Uterus (tissue), 4 donors: ENCODE measurements around the gene TEX10. TPM values are rescaled to one million over a fixed set of nuclear protein-coding genes. Genes with fewer than 3 reads are reported as not detected.

Source experiments
- DNase-seq, 2 donors: peaks; one replicate each; pipeline ENCODE4 v3.0.0-alpha.2; 2019 to 2020
- H3K27ac ChIP-seq, 2 donors: fragments of 200-600 bp; sonication (generic); 1 replicate in 1 of 2; 2 replicates in 1 of 2; pipeline ENCODE4 v1.5.1; 2016 to 2018
- H3K27me3 ChIP-seq, 2 donors: fragments of 200-600 bp; sonication (generic); one replicate each; pipeline ENCODE4 v1.5.1; 2018 to 2019; ENCODE audit warnings: control low read depth in 1 of 2
- H3K36me3 ChIP-seq, 2 donors: fragments of 200-600 bp; sonication (generic); one replicate each; pipeline ENCODE4 v1.5.1; 2019; ENCODE audit warnings: control low read depth in 1 of 2
- H3K4me1 ChIP-seq, 2 donors: fragments of 200-600 bp; sonication (generic); one replicate each; pipeline ENCODE4 v1.5.1; 2018 to 2019; ENCODE audit warnings: control low read depth in 1 of 2
- H3K4me3 ChIP-seq, 2 donors: fragments of 200-600 bp; sonication (generic); 1 replicate in 1 of 2; 2 replicates in 1 of 2; pipeline ENCODE4 v1.5.1; 2018 to 2019; ENCODE audit warnings: mild to moderate bottlenecking in 1 of 2
- H3K9me3 ChIP-seq, 2 donors: fragments of 200-600 bp; sonication (generic); one replicate each; pipeline ENCODE4 v1.5.1; 2019; ENCODE audit warnings: control low read depth in 1 of 2
- CTCF ChIP-seq, 4 experiments: fragments of 200-600 bp in 2 of 4; fragments of 450-650 bp in 2 of 4; sonication (generic) in 2 of 4; IDR thresholded peaks; one replicate each; pipeline ENCODE4 v1.5.1; 2016 to 2019; ENCODE audit warnings: antibody characterized with exemption in 4 of 4, mild to moderate bottlenecking in 2 of 4, moderate library complexity in 1 of 4
- POLR2A ChIP-seq, 2 donors: fragments of 450-650 bp; IDR thresholded peaks; one replicate each; pipeline ENCODE4 v1.6.1; 2016; ENCODE audit warnings: antibody characterized with exemption in 2 of 2, mild to moderate bottlenecking in 1 of 2, moderate library complexity in 1 of 2
- intact Hi-C: fragments of 100-400 bp; cut with DNase I; formaldehyde crosslinking; loops from one replicate; pipeline ENCODE4 v1.15.1; 2023; ENCODE audit warnings: low total_unique reads
- total RNA-seq, 4 donors: library from RNA; depleted of rRNA in 3 of 4; stranded (reverse); fragments of >200 nt in 3 of 4; gene quantifications; one replicate each; pipeline versions ENCODE4 v1.1.0 to v1.2.4, GENCODE V29; 2014 to 2023
- donor health status: DM: yes; HTN: yes; CAD: no.

TEX10 gene
- total RNA-seq, 4 donors from 2014 or later, result 17.9 to 48.0 (median 21.2) TPM

DNA sequence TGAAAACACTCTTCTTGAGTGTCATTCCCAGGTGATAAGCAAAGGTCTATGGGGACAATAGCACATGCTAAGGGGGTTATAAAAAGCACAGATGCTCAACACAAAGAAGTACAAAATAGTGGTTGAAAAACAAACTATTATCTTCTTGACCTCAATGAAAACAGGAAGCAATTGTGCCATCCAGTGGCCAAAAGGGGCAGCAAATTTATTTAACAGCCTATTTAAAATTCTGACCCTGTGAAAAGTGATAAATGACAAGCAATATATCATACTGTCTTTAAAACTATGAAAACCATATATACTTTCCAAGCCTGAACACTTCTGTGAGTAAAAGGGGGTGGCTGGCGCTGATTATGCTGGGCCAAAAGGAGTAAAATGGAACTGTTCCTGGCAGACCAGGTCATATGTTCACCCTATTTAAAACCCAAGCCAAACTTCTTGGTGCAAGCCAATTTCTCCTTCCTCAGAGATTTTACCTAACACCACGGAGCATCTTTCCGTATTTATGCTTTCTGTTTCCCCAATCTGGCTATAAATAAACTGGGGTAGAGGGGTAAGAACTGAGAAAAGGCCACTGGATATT lies 29.7 kb downstream of the TEX10 start:
- H3K9me3 ChIP-seq, result no peaks in the 10 kb centered on the region
- H3K4me3 ChIP-seq, result no peak overlapping the region
- H3K36me3 ChIP-seq, result no peaks in the 10 kb centered on the region
- intact Hi-C loops, result no loop called here
- no peak overlapping the region for H3K27ac ChIP-seq
- H3K4me1 ChIP-seq, result no peaks in the 10 kb centered on the region
- peak in 1 of 2 donors; percentile 21 for DNase-seq
- TF ChIP-seq CTCF (IDR thresholded peaks at IDR 0.05) (peak; percentile 34 to 56 (median 44)), POLR2A (IDR thresholded peaks at IDR 0.05) (no peak)
- no peaks in the 10 kb centered on the region for H3K27me3 ChIP-seq

GRCh38 chr9:100317706-100318105 lies 35.0 kb downstream of the TEX10 start:
- TF ChIP-seq CTCF (IDR thresholded peaks at IDR 0.05) (no peak), POLR2A (IDR thresholded peaks at IDR 0.05) (no peak)
- H3K36me3 ChIP-seq, result no peaks in the 10 kb centered on the region
- no peaks in the 10 kb centered on the region for H3K4me1 ChIP-seq
- H3K27ac ChIP-seq, result no peak overlapping the region
- H3K9me3 ChIP-seq, result no peaks in the 10 kb centered on the region
- intact Hi-C loops, result no loop called here
- H3K27me3 ChIP-seq, result no peaks in the 10 kb centered on the region
- no peak for DNase-seq
- no peak overlapping the region for H3K4me3 ChIP-seq

GRCh38 chr9:100315561-100315960 lies 37.2 kb downstream of the TEX10 start:
- intact Hi-C loops, result no loop called here
- H3K36me3 ChIP-seq, result no peaks in the 10 kb centered on the region
- no peaks in the 10 kb centered on the region for H3K27me3 ChIP-seq
- H3K9me3 ChIP-seq, result no peaks in the 10 kb centered on the region
- no peak for DNase-seq
- H3K4me3 ChIP-seq, result no peak overlapping the region
- TF ChIP-seq POLR2A (IDR thresholded peaks at IDR 0.05) (no peak), CTCF (IDR thresholded peaks at IDR 0.05) (no peak)
- no peak overlapping the region for H3K27ac ChIP-seq
- H3K4me1 ChIP-seq, result no peaks in the 10 kb centered on the region

- intact Hi-C loops, result no loop called here
- TF ChIP-seq POLR2A (IDR thresholded peaks at IDR 0.05) (no peak), CTCF (IDR thresholded peaks at IDR 0.05) (no peak)
- no peaks in the 10 kb centered on the region for H3K27me3 ChIP-seq
- no peaks in the 10 kb centered on the region for H3K4me1 ChIP-seq
- no peaks in the 10 kb centered on the region for H3K9me3 ChIP-seq
- H3K27ac ChIP-seq, result no peak overlapping the region
- H3K4me3 ChIP-seq, result no peak overlapping the region
- no peak for DNase-seq
- no peaks in the 10 kb centered on the region for H3K36me3 ChIP-seq
These were observed 42.8 kb downstream of the TEX10 start for GRCh38 chr9:100309992-100310391.

GRCh38 chr9:100308965-100309564 lies 43.7 kb downstream of the TEX10 start:
- H3K36me3 ChIP-seq, result no peaks in the 10 kb centered on the region
- H3K4me3 ChIP-seq, result no peak overlapping the region
- intact Hi-C loops, result no loop called here
- no peaks in the 10 kb centered on the region for H3K9me3 ChIP-seq
- TF ChIP-seq CTCF (IDR thresholded peaks at IDR 0.05), result no peak
- no peak for TF ChIP-seq POLR2A (IDR thresholded peaks at IDR 0.05)
- DNase-seq, result no peak
- no peak overlapping the region for H3K27ac ChIP-seq
- H3K27me3 ChIP-seq, result no peaks in the 10 kb centered on the region
- H3K4me1 ChIP-seq, result no peaks in the 10 kb centered on the region
